GM18951 (cell line): ENCODE measurements around the gene GPX7.

Source experiments
- POLR2A ChIP-seq: IDR thresholded peaks from 4 replicates; pipeline ENCODE4 v1.6.1; 2011; ENCODE audit warnings: mild to moderate bottlenecking; ENCODE audit not compliant: insufficient read length, insufficient read depth; ENCODE audit errors: extremely low read depth
- in situ Hi-C: fragments of 300-500 bp; cut with MboI; formaldehyde crosslinking; loops from one replicate; pipeline ENCODE4 v1.12.0; 2022; ENCODE audit warnings: low sequenced_read_pairs, mixed read lengths, inconsistent platforms; ENCODE audit not compliant: unreplicated experiment

Gene GPX7

DNA sequence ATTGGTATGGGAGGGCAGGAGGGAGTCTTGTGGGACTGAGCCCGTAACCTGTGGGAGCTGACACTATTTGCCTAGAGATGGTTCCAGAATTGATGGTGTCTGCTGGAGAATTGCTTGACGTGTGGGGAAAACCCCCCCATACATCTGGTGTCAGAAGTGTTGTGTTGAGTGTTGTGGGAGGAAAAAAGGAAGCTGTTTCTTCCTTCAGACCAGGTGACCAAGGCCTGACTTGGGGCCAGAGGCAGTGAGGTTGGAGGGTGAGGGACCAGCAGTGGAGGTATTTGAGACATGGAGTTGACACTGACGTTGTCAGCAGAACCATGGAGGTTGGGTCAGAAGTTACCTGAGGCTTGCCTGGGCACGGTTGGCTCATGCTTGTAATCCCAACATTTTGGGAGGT lies 39.1 kb downstream of the GPX7 start:
- in situ Hi-C loops: no loop called here
- no peak for TF ChIP-seq POLR2A

DNA sequence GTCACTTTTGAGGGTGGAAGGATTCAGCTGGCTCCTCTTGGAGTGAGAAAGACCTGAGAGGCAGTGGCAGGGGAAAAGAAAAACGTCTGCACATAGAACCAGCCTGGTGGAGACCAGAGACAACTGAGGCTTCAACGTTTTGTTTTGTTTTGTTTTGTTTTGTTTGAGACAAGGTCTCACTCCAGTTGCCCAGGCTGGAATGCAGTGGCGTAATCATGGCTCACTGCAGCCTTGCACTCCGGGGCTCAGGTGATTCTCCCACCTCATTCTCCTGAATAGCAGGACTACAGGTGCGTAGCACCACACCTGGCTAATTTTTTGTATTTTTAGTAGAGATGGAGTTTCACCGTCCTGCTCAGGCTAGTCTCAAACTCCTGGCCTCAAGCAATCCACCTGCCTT lies 43.1 kb downstream of the GPX7 start:
- in situ Hi-C loops: no loop called here
- TF ChIP-seq POLR2A: no peak

DNA sequence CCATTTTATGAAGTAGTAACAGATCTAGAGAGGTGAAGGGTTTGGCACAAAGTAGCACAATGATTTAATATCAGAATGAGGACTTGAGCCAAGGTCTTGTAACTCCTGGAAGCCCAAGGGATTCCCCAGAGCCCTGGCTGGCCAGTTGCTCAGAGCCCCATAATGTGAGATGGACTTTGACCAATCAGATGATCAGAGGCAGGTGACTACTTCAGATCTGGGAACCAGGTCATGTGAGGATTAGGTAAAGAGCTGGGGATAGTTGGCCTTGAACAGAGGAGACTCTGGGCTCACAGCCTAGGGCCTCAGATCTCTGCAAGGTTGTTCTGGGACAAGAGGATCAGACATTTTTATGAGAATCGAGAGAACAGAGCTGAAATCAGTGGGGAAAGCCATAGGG lies 49.7 kb downstream of the GPX7 start:
- in situ Hi-C loops: no loop called here

DNA sequence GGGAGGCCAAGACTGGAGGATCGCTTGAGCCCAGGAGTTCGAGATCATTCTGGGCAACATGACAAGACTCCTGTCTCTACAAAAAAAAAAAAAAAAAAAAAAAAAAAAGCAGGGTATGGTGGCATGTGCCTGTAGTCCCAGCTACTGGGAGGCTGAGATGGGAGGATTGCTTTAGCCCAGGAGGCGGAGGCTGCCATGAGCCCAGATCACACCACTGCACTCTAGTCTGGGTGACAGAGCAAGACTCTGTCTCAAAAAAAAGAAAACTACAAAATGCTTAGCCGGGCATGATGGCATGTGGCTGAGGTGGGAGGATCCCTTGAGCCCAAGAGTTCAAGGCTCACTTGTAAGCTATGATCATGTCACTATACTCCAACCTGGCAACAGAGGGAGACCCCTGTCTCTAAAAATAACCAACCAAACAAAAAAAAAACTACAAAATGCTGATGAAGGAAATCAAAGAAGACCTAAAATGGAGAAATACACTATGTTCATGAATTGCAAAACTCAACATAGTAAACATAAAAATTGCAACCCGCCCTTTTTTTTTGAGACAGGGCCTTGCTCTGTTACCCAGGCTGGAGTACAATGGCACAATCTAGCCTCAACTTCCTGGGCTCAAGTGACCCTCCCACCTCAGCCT lies 51.2 kb downstream of the GPX7 start:
- in situ Hi-C loops: no loop called here
- no peak for TF ChIP-seq POLR2A

More for the DNA sequence above, 49.7 kb downstream of the GPX7 start:
- TF ChIP-seq POLR2A: no peak

DNA sequence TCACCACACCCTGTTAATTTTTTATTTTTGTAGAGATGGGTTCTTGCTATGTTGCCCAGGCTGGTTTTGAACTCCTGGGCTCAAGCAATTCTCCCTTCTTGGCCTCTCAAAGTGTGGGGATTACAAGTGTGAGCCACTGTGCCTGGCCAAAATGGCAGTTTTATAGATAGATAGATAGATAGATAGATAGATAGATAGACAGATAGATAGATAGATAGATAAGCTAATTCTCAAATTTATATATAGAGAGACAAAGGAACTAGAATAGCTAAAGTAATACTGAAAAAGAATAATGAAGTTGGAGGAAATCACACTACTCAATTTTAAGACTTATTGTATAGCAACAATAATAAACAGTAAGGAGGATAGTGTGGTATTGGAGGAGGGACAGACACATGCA lies 51.9 kb downstream of the GPX7 start:
- no peak for TF ChIP-seq POLR2A
- in situ Hi-C loops: no loop called here

DNA sequence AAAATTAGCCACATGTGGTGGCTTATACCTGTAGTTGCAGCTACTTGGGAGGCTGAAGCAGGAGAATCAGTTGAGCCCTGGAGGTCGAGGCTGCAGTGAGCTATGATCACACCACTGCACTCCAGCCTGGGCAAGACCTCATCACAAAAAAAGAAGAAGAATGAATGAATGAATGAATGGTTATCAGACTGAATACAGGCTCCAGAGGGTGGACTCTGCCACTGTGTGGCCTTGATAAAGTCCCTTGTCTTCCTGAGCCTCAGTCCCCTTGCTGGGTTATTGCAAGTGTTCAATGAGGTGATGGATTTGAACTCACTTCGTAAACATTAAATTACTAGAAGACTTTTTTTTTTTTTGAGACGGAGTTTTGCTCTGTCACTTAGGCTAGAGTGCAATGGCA lies 55.5 kb downstream of the GPX7 start:
- no peak for TF ChIP-seq POLR2A

More for the DNA sequence above, 55.5 kb downstream of the GPX7 start:
- in situ Hi-C loops: no loop called here
